Measurements from ENCODE around the gene TRPT1. TPM values are rescaled to one million over a fixed set of nuclear protein-coding genes. Genes with fewer than 3 reads are reported as not detected.

Gene TRPT1
- total RNA-seq, 2 donors from 2014 or later: 16.2 to 16.6 TPM

DNA sequence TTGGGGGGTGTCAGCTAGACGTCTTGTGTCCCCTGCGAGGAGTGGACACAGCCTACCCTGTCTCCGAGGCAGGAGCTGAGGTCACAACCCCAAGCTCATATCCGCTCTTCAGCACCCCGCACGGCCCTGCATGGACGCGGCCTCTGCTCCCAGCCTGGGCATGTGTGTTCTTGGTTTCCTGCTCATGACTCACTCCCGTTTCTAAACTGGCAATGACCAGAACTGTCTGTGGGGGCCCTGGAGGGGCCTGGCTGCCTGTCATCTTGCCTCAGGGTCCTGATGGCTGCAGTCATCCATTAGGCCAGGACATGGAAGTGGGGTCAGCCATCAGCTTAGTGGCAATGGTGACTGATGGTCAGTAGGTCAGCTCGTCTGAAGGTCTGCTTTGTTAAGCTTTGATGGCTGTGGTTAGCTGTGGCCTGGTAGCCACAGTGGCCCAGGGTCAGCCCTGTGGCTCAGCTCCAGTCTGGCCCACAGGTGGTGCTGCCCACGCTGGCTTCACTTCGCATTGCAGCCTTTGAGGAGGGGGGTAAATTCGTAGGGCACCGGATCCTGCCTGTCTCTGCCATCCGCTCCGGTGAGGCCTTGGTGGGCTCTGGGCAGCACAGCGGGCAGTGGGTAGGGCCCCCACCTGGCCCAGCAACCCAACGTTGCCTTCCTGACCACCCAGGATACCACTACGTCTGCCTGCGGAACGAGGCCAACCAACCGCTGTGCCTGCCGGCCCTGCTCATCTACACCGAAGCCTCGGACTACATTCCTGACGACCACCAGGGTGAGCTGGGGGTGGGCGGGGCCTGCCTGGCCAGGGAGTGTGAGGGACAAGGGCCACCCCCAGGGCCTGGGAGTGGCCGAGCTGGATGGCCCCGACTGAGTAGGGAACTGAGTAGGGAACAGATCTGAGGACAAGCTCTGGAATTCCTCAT, 37.3 kb upstream of the TRPT1 start:
- ATAC-seq (no peak), DNase-seq (no peak)
- H3K27ac Mint-ChIP-seq: peak overlapping the region; percentile 16

DNA sequence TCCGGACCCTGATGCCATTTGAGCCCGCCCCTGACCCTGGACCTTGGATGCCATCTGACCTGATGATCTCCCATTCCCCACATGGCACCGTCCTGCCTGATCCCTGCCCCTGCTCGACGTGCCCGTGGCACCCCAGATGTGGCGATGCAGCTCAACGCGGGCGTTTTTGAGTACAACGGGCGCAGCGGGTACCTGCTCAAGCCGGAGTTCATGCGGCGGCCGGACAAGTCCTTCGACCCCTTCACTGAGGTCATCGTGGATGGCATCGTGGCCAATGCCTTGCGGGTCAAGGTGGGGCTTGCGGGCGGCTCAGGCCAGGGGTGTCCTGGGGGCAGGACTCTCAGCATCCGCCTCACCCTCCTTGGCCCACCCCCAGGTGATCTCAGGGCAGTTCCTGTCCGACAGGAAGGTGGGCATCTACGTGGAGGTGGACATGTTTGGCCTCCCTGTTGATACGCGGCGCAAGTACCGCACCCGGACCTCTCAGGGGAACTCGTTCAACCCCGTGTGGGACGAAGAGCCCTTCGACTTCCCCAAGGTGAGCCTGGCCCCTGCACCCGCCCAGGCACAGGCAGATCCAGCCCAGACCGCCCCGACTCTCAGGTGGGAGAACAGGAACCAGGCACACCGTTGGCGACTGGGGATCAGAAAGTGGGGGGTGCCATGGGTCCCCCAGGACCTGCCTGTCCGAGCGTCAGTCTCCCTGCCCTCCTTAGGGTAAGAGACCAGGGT, 36.5 kb upstream of the TRPT1 start:
- no peaks in the 10 kb centered on the region for H3K9me3 ChIP-seq (ENCODE audit: control insufficient read depth, low read length, poor library complexity, severe bottlenecking)
- Mint-ChIP-seq H3K36me3 (ENCODE audit: low read depth) (peaks cover 5% of the 10 kb centered on the region), H3K27ac (peak overlapping the region; percentile 16), H3K4me3 (no peak overlapping the region), H3K4me1 (peaks cover 13% of the 10 kb centered on the region), H3K27me3 (no peaks in the 10 kb centered on the region)
- DNase-seq (no peak), ATAC-seq (no peak)

More for the DNA sequence above, 37.3 kb upstream of the TRPT1 start:
- H3K36me3 Mint-ChIP-seq (ENCODE audit: low read depth): peaks cover 5% of the 10 kb centered on the region
- H3K4me3 Mint-ChIP-seq: no peak overlapping the region
- no peaks in the 10 kb centered on the region for H3K9me3 ChIP-seq (ENCODE audit: control insufficient read depth, low read length, poor library complexity, severe bottlenecking)
- H3K4me1 Mint-ChIP-seq: peaks cover 16% of the 10 kb centered on the region
- no peaks in the 10 kb centered on the region for H3K27me3 Mint-ChIP-seq

DNA sequence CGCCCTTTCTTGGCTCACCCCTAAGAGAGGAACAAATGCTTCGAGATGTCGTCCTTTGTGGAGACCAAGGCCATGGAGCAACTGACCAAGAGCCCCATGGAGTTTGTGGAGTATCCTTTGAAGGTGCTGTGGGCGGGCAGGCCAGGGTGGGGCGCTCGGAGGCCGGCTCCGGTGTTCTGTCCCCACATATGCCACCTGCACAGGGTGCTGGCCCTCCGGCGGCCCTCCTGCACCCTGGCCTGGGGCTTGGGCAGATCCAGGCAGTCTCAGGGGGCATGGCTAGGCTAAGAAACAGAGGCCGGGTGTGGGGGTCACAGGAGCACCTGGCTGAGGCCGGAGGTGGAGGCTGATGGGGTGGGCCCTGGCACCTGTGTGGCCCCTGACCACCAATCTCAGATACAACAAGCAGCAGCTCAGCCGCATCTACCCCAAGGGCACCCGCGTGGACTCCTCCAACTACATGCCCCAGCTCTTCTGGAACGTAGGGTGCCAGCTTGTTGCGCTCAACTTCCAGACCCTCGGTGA, 35.6 kb upstream of the TRPT1 start:
- no peaks in the 10 kb centered on the region for H3K9me3 ChIP-seq (ENCODE audit: control insufficient read depth, low read length, poor library complexity, severe bottlenecking)
- DNase-seq (no peak), ATAC-seq (no peak)
- Mint-ChIP-seq H3K27ac (no peak overlapping the region), H3K4me3 (no peak overlapping the region), H3K4me1 (peaks cover 13% of the 10 kb centered on the region), H3K36me3 (ENCODE audit: low read depth) (peaks cover 5% of the 10 kb centered on the region), H3K27me3 (no peaks in the 10 kb centered on the region)

DNA sequence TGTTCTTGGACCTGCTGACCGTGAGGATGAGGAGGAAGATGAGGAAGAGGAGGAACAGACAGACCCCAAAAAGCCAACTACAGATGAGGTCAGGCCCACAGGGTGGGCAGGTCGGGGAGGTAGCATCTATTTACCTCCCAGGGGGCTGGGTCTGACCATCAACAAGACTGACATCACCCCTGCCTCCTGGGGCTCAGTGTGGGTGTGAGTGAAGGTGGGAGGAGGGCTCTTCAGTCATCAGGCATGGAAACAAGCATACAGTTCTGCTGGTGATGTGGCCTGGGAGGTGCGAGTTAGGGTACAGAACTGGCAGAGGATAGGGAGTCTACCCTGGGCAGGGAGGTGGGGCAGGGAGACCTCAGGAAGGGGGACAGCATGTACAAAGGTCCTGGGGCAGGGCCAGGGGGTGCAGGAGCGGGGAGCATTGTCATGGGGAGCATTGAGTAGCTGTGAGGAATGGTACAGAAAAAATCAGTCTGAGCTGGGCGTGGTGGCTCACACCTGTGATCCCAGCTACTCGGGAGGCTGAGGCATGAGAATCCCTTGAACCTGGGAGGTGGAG, 34.2 kb upstream of the TRPT1 start:
- H3K9me3 ChIP-seq (ENCODE audit: control insufficient read depth, low read length, poor library complexity, severe bottlenecking): no peaks in the 10 kb centered on the region
- Mint-ChIP-seq H3K4me1 (peaks cover 13% of the 10 kb centered on the region), H3K27me3 (no peaks in the 10 kb centered on the region), H3K27ac (peak overlapping the region; percentile 86), H3K36me3 (ENCODE audit: low read depth) (peaks cover 5% of the 10 kb centered on the region), H3K4me3 (no peak overlapping the region)
- DNase-seq (no peak), ATAC-seq (no peak)

DNA sequence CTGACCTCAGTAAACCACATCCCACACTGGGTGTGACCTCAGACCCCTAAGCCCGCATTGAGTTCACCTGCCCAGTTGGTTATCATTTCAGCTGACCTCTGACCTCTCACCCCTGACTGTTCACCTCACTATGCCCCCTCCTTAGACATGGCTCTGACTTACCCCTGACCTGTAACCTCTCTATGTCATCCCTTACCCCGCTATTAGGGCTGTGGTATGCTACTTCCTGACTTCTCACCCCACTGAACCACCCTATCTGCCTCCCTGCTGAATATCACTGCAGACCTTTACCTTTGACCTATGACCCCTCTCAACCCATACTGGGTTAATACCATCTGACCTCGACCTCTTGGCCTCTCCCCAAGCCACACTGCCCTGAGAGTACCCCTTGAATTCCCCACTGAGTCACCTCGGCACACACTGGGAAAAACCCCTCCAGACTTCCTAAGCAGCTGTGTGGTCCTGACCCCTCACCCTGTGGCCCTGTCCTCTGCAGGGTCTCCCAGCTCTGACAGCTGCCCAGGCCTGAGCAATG, 33.6 kb upstream of the TRPT1 start:
- Mint-ChIP-seq H3K4me3 (no peak overlapping the region), H3K27ac (peak overlapping the region; percentile 86), H3K36me3 (ENCODE audit: low read depth) (peaks cover 5% of the 10 kb centered on the region), H3K27me3 (no peaks in the 10 kb centered on the region), H3K4me1 (peaks cover 13% of the 10 kb centered on the region)
- no peaks in the 10 kb centered on the region for H3K9me3 ChIP-seq (ENCODE audit: control insufficient read depth, low read length, poor library complexity, severe bottlenecking)
- peak; percentile 35 for ATAC-seq
- DNase-seq: no peak

DNA sequence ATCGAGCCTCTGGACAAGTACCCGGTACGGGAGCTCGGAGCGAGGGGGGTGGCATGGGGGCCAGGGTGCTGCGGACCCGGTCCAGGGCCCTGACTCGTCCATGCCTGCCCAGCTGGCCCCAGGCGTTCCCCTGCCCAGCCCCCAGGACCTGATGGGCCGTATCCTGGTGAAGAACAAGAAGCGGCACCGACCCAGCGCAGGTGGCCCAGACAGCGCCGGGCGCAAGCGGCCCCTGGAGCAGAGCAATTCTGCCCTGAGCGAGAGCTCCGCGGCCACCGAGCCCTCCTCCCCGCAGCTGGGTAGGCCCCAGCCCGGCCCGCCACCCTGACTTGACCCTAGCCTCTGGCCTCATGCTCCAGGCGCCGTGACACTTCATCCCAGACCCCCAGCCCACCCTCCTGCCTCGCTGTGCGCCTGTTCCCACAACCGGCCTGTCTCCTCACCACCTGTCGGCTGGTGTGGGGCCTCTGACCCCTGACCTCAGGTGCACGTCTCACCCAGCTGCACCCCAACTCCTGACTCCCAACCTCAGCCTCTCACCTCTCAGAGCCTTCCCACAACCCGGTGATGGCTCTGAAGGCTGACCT, 33.1 kb upstream of the TRPT1 start:
- peak overlapping the region; percentile 86 for H3K27ac Mint-ChIP-seq
- no peaks in the 10 kb centered on the region for H3K27me3 Mint-ChIP-seq
- ATAC-seq (no peak), DNase-seq (no peak)
- H3K4me3 Mint-ChIP-seq: no peak overlapping the region
- peaks cover 13% of the 10 kb centered on the region for H3K4me1 Mint-ChIP-seq
- H3K9me3 ChIP-seq (ENCODE audit: control insufficient read depth, low read length, poor library complexity, severe bottlenecking): no peaks in the 10 kb centered on the region
- H3K36me3 Mint-ChIP-seq (ENCODE audit: low read depth): peaks cover 5% of the 10 kb centered on the region

DNA sequence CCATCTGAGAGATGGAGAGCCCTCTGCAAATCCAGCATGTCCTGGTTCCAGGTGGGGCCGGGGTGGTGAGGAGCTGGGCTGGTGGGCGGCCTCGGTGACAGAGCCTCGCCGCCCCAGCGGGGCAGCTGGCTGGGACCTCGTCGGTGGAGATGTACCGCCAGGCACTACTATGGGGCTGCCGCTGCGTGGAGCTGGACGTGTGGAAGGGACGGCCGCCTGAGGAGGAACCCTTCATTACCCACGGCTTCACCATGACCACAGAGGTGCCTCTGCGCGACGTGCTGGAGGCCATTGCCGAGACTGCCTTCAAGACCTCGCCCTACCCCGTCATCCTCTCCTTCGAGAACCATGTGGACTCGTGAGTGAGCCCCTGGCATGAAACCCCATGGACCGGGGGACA, 32.4 kb upstream of the TRPT1 start:
- DNase-seq (no peak), ATAC-seq (no peak)
- Mint-ChIP-seq H3K36me3 (ENCODE audit: low read depth) (peaks cover 5% of the 10 kb centered on the region), H3K27ac (no peak overlapping the region), H3K4me3 (no peak overlapping the region), H3K27me3 (no peaks in the 10 kb centered on the region), H3K4me1 (peaks cover 13% of the 10 kb centered on the region)
- H3K9me3 ChIP-seq (ENCODE audit: control insufficient read depth, low read length, poor library complexity, severe bottlenecking): no peaks in the 10 kb centered on the region

DNA sequence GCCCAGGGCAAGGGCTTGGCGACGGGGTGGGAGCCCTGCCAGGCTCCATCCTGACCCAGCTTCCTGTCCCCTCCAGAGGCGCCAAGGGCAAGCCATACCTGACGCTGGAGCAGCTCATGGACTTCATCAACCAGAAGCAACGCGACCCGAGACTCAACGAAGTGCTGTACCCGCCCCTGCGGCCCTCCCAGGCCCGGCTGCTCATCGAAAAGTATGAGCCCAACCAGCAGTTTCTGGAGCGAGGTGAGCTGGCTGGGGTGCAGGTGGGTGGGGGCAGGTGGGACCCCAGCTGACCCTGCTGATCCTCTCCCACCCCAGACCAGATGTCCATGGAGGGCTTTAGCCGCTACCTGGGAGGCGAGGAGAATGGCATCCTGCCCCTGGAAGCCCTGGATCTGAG, 30.3 kb upstream of the TRPT1 start:
- no peak overlapping the region for H3K27ac Mint-ChIP-seq
- no peak for ATAC-seq

DNA sequence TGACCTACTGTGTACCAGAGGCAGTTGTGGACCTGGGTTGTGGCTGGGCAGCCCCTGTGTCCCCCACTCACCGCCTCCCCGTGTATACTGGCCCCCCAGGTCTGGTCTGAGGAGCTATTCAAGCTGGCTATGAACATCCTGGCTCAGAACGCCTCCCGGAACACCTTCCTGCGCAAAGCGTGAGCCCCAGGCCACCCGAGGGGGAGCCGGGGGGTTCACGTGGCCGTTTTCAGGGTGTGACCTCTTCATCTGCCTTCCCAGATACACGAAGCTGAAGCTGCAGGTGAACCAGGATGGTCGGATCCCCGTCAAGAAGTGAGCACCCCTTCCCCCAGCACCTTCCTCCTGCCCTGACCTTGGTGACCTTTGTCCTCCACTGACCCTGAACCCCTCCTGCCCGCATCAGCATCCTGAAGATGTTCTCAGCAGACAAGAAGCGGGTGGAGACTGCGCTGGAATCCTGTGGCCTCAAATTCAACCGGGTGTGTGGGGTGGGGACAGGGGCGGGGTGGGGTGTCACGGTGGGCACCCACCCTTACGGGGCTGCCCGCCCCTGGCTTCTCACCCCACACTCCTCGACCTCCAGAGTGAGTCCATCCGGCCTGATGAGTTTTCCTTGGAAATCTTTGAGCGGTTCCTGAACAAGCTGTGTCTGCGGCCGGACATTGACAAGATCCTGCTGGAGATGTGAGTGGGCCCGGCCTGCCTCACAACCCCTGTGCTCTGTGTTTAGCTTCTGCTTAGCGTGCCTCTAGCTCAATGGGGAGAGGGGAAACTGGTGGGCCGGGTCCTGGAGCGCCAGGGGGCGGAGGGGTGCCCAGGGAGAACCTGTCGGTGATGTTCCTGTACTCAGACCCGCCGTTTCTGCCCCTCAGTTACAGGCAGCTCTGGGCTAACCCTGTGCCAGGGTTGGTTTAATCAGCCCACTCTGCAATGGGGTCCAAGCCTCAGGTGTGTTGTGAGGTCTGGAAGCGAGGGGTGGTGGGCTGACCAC, 29.4 kb upstream of the TRPT1 start:
- DNase-seq (no peak), ATAC-seq (no peak)
- Mint-ChIP-seq H3K27me3 (no peaks in the 10 kb centered on the region), H3K4me3 (no peak overlapping the region), H3K27ac (no peak overlapping the region), H3K36me3 (ENCODE audit: low read depth) (peaks cover 5% of the 10 kb centered on the region), H3K4me1 (peaks cover 19% of the 10 kb centered on the region)
- H3K9me3 ChIP-seq (ENCODE audit: control insufficient read depth, low read length, poor library complexity, severe bottlenecking): no peaks in the 10 kb centered on the region

More for the DNA sequence above, 30.3 kb upstream of the TRPT1 start:
- DNase-seq: no peak
- Mint-ChIP-seq H3K4me1 (peaks cover 17% of the 10 kb centered on the region), H3K36me3 (ENCODE audit: low read depth) (peaks cover 5% of the 10 kb centered on the region), H3K4me3 (no peak overlapping the region), H3K27me3 (no peaks in the 10 kb centered on the region)
- H3K9me3 ChIP-seq (ENCODE audit: control insufficient read depth, low read length, poor library complexity, severe bottlenecking): no peaks in the 10 kb centered on the region

DNA sequence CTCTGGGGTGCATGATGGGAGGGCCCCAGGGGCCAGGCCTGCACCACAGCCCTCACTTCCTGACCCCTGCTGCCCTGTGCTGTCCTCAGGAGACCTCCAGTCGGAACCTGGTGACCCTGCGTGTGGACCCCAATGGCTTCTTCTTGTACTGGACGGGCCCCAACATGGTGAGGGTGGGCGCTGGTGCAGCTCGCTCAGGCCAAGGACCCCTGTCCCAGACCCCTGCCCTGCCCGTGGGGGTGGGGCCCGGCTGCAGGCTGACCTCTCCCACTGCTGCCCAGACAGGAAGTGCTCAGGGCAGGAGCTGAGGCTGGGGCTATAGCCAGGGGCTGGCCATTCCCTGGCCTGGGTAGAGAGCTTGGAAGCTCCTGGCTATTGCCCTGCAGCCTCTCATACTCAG, 28.3 kb upstream of the TRPT1 start:
- H3K36me3 Mint-ChIP-seq (ENCODE audit: low read depth): peaks cover 1% of the 10 kb centered on the region
- ATAC-seq (no peak), DNase-seq (no peak)
- no peaks in the 10 kb centered on the region for H3K27me3 Mint-ChIP-seq
- peaks cover 14% of the 10 kb centered on the region for H3K4me1 Mint-ChIP-seq
- no peak overlapping the region for H3K4me3 Mint-ChIP-seq
- H3K27ac Mint-ChIP-seq: no peak overlapping the region
- H3K9me3 ChIP-seq (ENCODE audit: control insufficient read depth, low read length, poor library complexity, severe bottlenecking): no peaks in the 10 kb centered on the region

DNA sequence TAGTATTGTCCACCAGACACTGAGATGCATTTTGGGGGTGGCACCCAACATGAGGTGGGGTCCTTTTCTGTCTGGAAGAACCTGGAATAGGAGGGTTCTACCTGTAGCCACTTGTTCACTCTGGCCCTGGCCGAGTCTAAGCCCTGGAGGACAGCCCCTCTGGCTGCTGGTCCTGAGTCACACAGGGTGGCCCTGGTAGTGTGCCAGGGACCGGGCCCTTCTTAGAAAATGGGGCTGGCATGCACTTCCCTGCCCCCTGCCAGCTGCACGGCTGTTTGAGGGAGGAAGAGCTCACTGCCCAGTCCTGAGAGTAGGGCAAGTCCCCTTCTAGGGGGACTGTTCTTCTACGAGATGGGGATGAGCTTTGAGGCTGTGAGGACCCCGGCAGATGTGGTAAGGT, 27.5 kb upstream of the TRPT1 start:
- Mint-ChIP-seq H3K27ac (no peak overlapping the region), H3K4me1 (peaks cover 13% of the 10 kb centered on the region), H3K27me3 (no peaks in the 10 kb centered on the region), H3K4me3 (peak overlapping the region; percentile 25), H3K36me3 (ENCODE audit: low read depth) (no peaks in the 10 kb centered on the region)
- ATAC-seq (no peak), DNase-seq (no peak)
- H3K9me3 ChIP-seq (ENCODE audit: control insufficient read depth, low read length, poor library complexity, severe bottlenecking): no peaks in the 10 kb centered on the region

DNA sequence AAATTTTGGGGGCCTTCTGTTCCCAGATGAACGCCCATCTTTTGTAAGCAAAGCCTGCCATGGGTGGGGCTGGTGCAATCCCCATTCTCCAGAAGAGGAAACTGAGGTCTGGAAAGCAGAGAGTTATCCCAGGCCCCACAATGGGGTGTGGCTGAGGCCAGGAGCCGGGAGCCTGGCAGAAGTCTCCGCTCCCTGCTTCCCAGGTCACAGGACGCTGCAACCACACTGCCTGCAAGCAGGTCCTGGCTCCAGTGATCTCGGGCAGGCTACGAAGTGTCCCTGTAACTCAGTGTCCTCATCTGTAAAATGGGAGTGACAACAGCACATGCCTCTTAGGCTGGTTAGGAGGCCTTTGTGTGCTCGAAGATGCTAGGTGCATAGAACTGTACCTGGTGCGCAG, 27.1 kb upstream of the TRPT1 start:
- no peak for ATAC-seq

More for the DNA sequence above, 27.1 kb upstream of the TRPT1 start:
- H3K9me3 ChIP-seq (ENCODE audit: control insufficient read depth, low read length, poor library complexity, severe bottlenecking): no peaks in the 10 kb centered on the region
- H3K4me1 Mint-ChIP-seq: peaks cover 13% of the 10 kb centered on the region
- H3K36me3 Mint-ChIP-seq (ENCODE audit: low read depth): no peaks in the 10 kb centered on the region
- no peak for DNase-seq
- no peaks in the 10 kb centered on the region for H3K27me3 Mint-ChIP-seq
- H3K27ac Mint-ChIP-seq: no peak overlapping the region
- peak overlapping the region; percentile 94 for H3K4me3 Mint-ChIP-seq
